Chondrocyte (in vitro differentiated cells): ENCODE results near the gene CD164L2. TPM values are rescaled to one million over a fixed set of nuclear protein-coding genes. Genes with fewer than 3 reads are reported as not detected.

Experiments used
- DNase-seq: peaks from one replicate; pipeline ENCODE4 v3.0.0; 2021; ENCODE audit warnings: mixed read lengths, low spot score
- H3K27ac Mint-ChIP-seq: one replicate; pipeline ENCODE4 v1.8.0; 2021; ENCODE audit warnings: mild to moderate bottlenecking, moderate library complexity, mixed read lengths; ENCODE audit not compliant: unreplicated experiment
- H3K27me3 Mint-ChIP-seq: 2 replicates; pipeline ENCODE4 v1.8.0; 2021; ENCODE audit warnings: low read depth, mixed read lengths
- H3K36me3 Mint-ChIP-seq: 2 replicates; pipeline ENCODE4 v1.8.0; 2021; ENCODE audit warnings: low read depth, mixed read lengths
- H3K4me1 Mint-ChIP-seq: 2 replicates; pipeline ENCODE4 v1.8.0; 2021; ENCODE audit warnings: low read depth, mild to moderate bottlenecking, mixed read lengths
- H3K4me3 Mint-ChIP-seq: one replicate; pipeline ENCODE4 v1.8.0; 2021; ENCODE audit warnings: mild to moderate bottlenecking, moderate library complexity, mixed read lengths; ENCODE audit not compliant: unreplicated experiment
- H3K9me3 Mint-ChIP-seq: 2 replicates; pipeline ENCODE4 v1.8.0; 2021; ENCODE audit warnings: low read depth, mixed read lengths
- total RNA-seq: library from RNA; stranded (reverse); gene quantifications from 3 replicates; pipeline ENCODE4 v1.2.1, GENCODE V29; 2021
- TF ChIP-seq, protein P1 (sequence below): fragments of 200-600 bp; sonication (generic); IDR thresholded peaks from 2 replicates; pipeline ENCODE4 v1.5.0; 2021; ENCODE audit warnings: antibody characterized with exemption, mild to moderate bottlenecking, moderate library complexity

The CD164L2 gene
- total RNA-seq, 1 donor from 2014 or later = not detected

DNA sequence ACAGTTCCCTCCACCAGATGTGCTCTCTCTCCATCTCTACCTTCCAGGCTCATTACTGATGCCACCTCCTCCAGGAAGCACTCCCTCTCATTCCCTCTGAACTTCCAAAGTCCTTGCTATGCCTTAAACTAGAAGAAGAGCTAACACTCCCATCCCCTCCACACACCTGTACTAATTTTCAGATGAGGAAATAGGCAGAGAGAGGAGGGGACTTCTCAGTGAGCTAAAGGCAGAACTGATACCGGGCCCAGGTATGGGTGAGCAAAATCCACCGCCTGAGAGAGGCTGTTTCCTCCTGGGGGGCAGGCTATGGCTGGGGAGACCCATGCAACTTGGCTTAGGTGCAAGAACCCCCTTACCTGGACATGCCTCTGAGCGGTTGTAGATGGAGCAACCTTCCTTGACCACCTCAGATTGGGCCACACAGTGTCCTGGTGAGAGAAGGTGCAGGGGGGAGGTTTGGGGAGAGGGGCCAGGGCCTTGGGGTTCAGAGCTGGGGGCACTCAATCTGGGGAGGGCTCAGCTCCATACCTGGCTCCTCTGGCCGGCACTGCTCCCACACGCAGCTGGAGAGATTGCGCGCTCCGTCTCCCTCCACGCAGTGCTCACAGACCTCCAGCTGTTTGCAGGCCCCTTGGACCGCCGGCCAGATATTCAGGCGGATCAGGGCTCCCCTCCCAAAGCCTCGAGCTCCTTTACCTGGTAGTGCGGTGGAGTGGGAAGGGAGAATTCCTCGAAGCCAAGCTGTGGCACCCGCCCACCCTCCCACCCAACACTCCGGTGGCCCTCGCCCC, 967 bp downstream of the CD164L2 start:
- no peak overlapping the region for H3K27ac Mint-ChIP-seq
- no peak for DNase-seq
- H3K4me1 Mint-ChIP-seq = no peaks in the 10 kb centered on the region
- H3K27me3 Mint-ChIP-seq = peaks cover 15% of the 10 kb centered on the region
- no peaks in the 10 kb centered on the region for H3K9me3 Mint-ChIP-seq
- H3K36me3 Mint-ChIP-seq = no peaks in the 10 kb centered on the region
- H3K4me3 Mint-ChIP-seq = no peak overlapping the region
- TF ChIP-seq, protein P1, sequence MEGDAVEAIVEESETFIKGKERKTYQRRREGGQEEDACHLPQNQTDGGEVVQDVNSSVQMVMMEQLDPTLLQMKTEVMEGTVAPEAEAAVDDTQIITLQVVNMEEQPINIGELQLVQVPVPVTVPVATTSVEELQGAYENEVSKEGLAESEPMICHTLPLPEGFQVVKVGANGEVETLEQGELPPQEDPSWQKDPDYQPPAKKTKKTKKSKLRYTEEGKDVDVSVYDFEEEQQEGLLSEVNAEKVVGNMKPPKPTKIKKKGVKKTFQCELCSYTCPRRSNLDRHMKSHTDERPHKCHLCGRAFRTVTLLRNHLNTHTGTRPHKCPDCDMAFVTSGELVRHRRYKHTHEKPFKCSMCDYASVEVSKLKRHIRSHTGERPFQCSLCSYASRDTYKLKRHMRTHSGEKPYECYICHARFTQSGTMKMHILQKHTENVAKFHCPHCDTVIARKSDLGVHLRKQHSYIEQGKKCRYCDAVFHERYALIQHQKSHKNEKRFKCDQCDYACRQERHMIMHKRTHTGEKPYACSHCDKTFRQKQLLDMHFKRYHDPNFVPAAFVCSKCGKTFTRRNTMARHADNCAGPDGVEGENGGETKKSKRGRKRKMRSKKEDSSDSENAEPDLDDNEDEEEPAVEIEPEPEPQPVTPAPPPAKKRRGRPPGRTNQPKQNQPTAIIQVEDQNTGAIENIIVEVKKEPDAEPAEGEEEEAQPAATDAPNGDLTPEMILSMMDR = no peak

GRCh38 chr1:27380766-27381733, 2.1 kb downstream of the CD164L2 start:
- H3K4me3 Mint-ChIP-seq = no peak overlapping the region
- H3K4me1 Mint-ChIP-seq = no peaks in the 10 kb centered on the region
- peaks cover 5% of the 10 kb centered on the region for H3K27me3 Mint-ChIP-seq
- H3K27ac Mint-ChIP-seq = no peak overlapping the region
- DNase-seq = no peak
- H3K9me3 Mint-ChIP-seq = no peaks in the 10 kb centered on the region
- TF ChIP-seq, protein P1 = no peak
- no peaks in the 10 kb centered on the region for H3K36me3 Mint-ChIP-seq

GRCh38 chr1:27380224-27380623, 2.9 kb downstream of the CD164L2 start:
- no peak overlapping the region for H3K27ac Mint-ChIP-seq

GRCh38 chr1:27379564-27380122, 3.5 kb downstream of the CD164L2 start:
- H3K27me3 Mint-ChIP-seq = peaks cover 5% of the 10 kb centered on the region
- no peak overlapping the region for H3K27ac Mint-ChIP-seq
- H3K4me3 Mint-ChIP-seq = no peak overlapping the region
- DNase-seq = no peak
- no peaks in the 10 kb centered on the region for H3K9me3 Mint-ChIP-seq
- H3K4me1 Mint-ChIP-seq = no peaks in the 10 kb centered on the region
- TF ChIP-seq, protein P1 = no peak
- H3K36me3 Mint-ChIP-seq = no peaks in the 10 kb centered on the region

More at GRCh38 chr1:27380224-27380623, 2.9 kb downstream of the CD164L2 start:
- Mint-ChIP-seq H3K4me1 (no peaks in the 10 kb centered on the region), H3K9me3 (no peaks in the 10 kb centered on the region), H3K27me3 (peaks cover 5% of the 10 kb centered on the region), H3K36me3 (no peaks in the 10 kb centered on the region), H3K4me3 (no peak overlapping the region)
- TF ChIP-seq, protein P1 = no peak
- no peak for DNase-seq
